Ishikawa (cell line): ENCODE data around the gene CAPS.

Experiments used
- CEBPB ChIP-seq: IDR thresholded peaks from 2 replicates; pipeline ENCODE4 v1.6.1; 2012
- FOXM1 ChIP-seq: IDR thresholded peaks from 2 replicates; pipeline ENCODE4 v1.6.1; 2012; ENCODE audit warnings: low read depth, borderline replicate concordance
- MAX ChIP-seq: IDR thresholded peaks from 2 replicates; pipeline ENCODE4 v1.6.1; 2012
- REST ChIP-seq: IDR thresholded peaks from 2 replicates; pipeline ENCODE4 v1.6.1; 2012; ENCODE audit warnings: low read depth, mild to moderate bottlenecking
- TCF12 ChIP-seq: IDR thresholded peaks from 2 replicates; pipeline ENCODE4 v1.6.1; 2012; ENCODE audit warnings: low read depth
- USF1 ChIP-seq: IDR thresholded peaks from 2 replicates; pipeline ENCODE4 v1.6.1; 2012
- YY1 ChIP-seq: IDR thresholded peaks from 2 replicates; pipeline ENCODE4 v1.6.1; 2012; ENCODE audit warnings: low read depth

- no peak for TF ChIP-seq YY1
- no peak for TF ChIP-seq FOXM1
- TF ChIP-seq MAX: no peak
- no peak for TF ChIP-seq USF1
- TF ChIP-seq CEBPB: no peak
- TF ChIP-seq REST: no peak
- no peak for TF ChIP-seq TCF12
These were observed 42.7 kb downstream of the CAPS start for GRCh38 chr19:5956728-5957127.
